Measurements from ENCODE around the gene HOXA6. TPM values are rescaled to one million over a fixed set of nuclear protein-coding genes. Genes with fewer than 3 reads are reported as not detected.

HOXA6 gene
- total and polyA plus RNA-seq, 4 donors, result 0.97 to 7.6 (median 6.3) TPM; not detected in 1

GRCh38 chr7:27174874-27175625, 27.5 kb upstream of the HOXA6 start:
- Histone ChIP-seq H3K27ac (ENCODE audit: low read depth in 1 of 2, low read length in 2 of 2) (no peak overlapping the region), H3K4me3 (ENCODE audit: low read length in 2 of 2) (no peak overlapping the region), H3K4me1 (ENCODE audit: control insufficient read depth in 1 of 2, insufficient read depth in 2 of 2, low read length in 2 of 2) (no peaks in the 10 kb centered on the region), H3K36me3 (ENCODE audit: control insufficient read depth in 1 of 2, insufficient read depth in 2 of 2, low read length in 1 of 2) (no peaks in the 10 kb centered on the region), H3K9me3 (ENCODE audit: control insufficient read depth, low read length) (no peaks in the 10 kb centered on the region), H3K27me3 (ENCODE audit: control insufficient read depth in 1 of 2, insufficient read depth in 2 of 2, low read length in 1 of 2) (peaks cover 0 to 1% of the 10 kb centered on the region in 2 donors)
- intact Hi-C loops (cut with DNase I), result no loop called here
- peak; percentile 14 to 46 for DNase-seq
- no peak for ATAC-seq (ENCODE audit: low FRiP score)
- WGBS, 2 donors, result 87 to 94% methylated on average over 12 of the region's 12 CpGs

- 12 to 13% methylated on average over 62 to 82 of the region's 82 CpGs for WGBS, 2 donors
- Histone ChIP-seq H3K27me3 (ENCODE audit: control insufficient read depth in 1 of 2, insufficient read depth in 2 of 2, low read length in 1 of 2) (peaks cover 0 to 1% of the 10 kb centered on the region in 2 donors), H3K27ac (ENCODE audit: low read depth in 1 of 2, low read length in 2 of 2) (no peak within 1 kb of the TSS), H3K4me1 (ENCODE audit: control insufficient read depth in 1 of 2, insufficient read depth in 2 of 2, low read length in 2 of 2) (no peaks in the 10 kb centered on the region), H3K36me3 (ENCODE audit: control insufficient read depth in 1 of 2, insufficient read depth in 2 of 2, low read length in 1 of 2) (no peaks in the 10 kb centered on the region), H3K4me3 (ENCODE audit: low read length in 2 of 2) (peak within 1 kb of the TSS; percentile 29 to 52), H3K9me3 (ENCODE audit: control insufficient read depth, low read length) (no peaks in the 10 kb centered on the region)
- ATAC-seq (ENCODE audit: low FRiP score) (no peak), DNase-seq (peak; percentile 55 to 79)
- intact Hi-C loops (cut with DNase I), result no loop called here
Measured at GRCh38 chr7:27173956-27174873, 26.6 kb upstream of the HOXA6 start, which contains the start of gene HOXA10. Gene HOXA10 (minus strand): TSS chr7:27174320. CDS start chr7:27174306, 14 bp downstream.

GRCh38 chr7:27173511-27173955, 26.0 kb upstream of the HOXA6 start:
- Histone ChIP-seq H3K36me3 (ENCODE audit: control insufficient read depth in 1 of 2, insufficient read depth in 2 of 2, low read length in 1 of 2) (no peaks in the 10 kb centered on the region), H3K4me1 (ENCODE audit: control insufficient read depth in 1 of 2, insufficient read depth in 2 of 2, low read length in 2 of 2) (no peaks in the 10 kb centered on the region), H3K4me3 (ENCODE audit: low read length in 2 of 2) (peak overlapping the region; percentile 29 to 52), H3K9me3 (ENCODE audit: control insufficient read depth, low read length) (no peaks in the 10 kb centered on the region), H3K27me3 (ENCODE audit: control insufficient read depth in 1 of 2, insufficient read depth in 2 of 2, low read length in 1 of 2) (peaks cover 0 to 1% of the 10 kb centered on the region in 2 donors), H3K27ac (ENCODE audit: low read depth in 1 of 2, low read length in 2 of 2) (no peak overlapping the region)
- ATAC-seq (ENCODE audit: low FRiP score) (peak; percentile 12), DNase-seq (peak; percentile 63 to 86)
- WGBS, 2 donors, result 0 to 1% methylated on average over 53 to 59 of the region's 59 CpGs
- intact Hi-C loops (cut with DNase I), result no loop called here

- intact Hi-C loops (cut with DNase I), result no loop called here
- peak overlapping the region; percentile 29 to 52 for H3K4me3 ChIP-seq (ENCODE audit: low read length in 2 of 2)
- peaks cover 0 to 1% of the 10 kb centered on the region in 2 donors for H3K27me3 ChIP-seq (ENCODE audit: control insufficient read depth in 1 of 2, insufficient read depth in 2 of 2, low read length in 1 of 2)
- DNase-seq (peak; percentile 53 to 92), ATAC-seq (ENCODE audit: low FRiP score) (peak; percentile 79)
- no peak overlapping the region for H3K27ac ChIP-seq (ENCODE audit: low read depth in 1 of 2, low read length in 2 of 2)
- WGBS, 2 donors, result 3 to 6% methylated on average over 58 of the region's 58 CpGs
- H3K9me3 ChIP-seq (ENCODE audit: control insufficient read depth, low read length), result no peaks in the 10 kb centered on the region
- no peaks in the 10 kb centered on the region for H3K36me3 ChIP-seq (ENCODE audit: control insufficient read depth in 1 of 2, insufficient read depth in 2 of 2, low read length in 1 of 2)
- no peaks in the 10 kb centered on the region for H3K4me1 ChIP-seq (ENCODE audit: control insufficient read depth in 1 of 2, insufficient read depth in 2 of 2, low read length in 2 of 2)
Measured at GRCh38 chr7:27172823-27173510, 25.4 kb upstream of the HOXA6 start.

GRCh38 chr7:27172315-27172774, 24.8 kb upstream of the HOXA6 start:
- Histone ChIP-seq H3K4me3 (ENCODE audit: low read length in 2 of 2) (no peak overlapping the region), H3K9me3 (ENCODE audit: control insufficient read depth, low read length) (no peaks in the 10 kb centered on the region), H3K27me3 (ENCODE audit: control insufficient read depth in 1 of 2, insufficient read depth in 2 of 2, low read length in 1 of 2) (peaks cover 0 to 1% of the 10 kb centered on the region in 2 donors), H3K36me3 (ENCODE audit: control insufficient read depth in 1 of 2, insufficient read depth in 2 of 2, low read length in 1 of 2) (no peaks in the 10 kb centered on the region), H3K4me1 (ENCODE audit: control insufficient read depth in 1 of 2, insufficient read depth in 2 of 2, low read length in 2 of 2) (no peaks in the 10 kb centered on the region), H3K27ac (ENCODE audit: low read depth in 1 of 2, low read length in 2 of 2) (no peak overlapping the region)
- DNase-seq (peak in 1 of 2 donors; percentile 72), ATAC-seq (ENCODE audit: low FRiP score) (no peak)
- intact Hi-C loops (cut with DNase I), result no loop called here
- 50 to 52% methylated on average over 10 of the region's 10 CpGs for WGBS, 2 donors

GRCh38 chr7:27171637-27172314, 24.2 kb upstream of the HOXA6 start:
- intact Hi-C loops (cut with DNase I), result no loop called here
- WGBS, 2 donors, result 40 to 49% methylated on average over 30 of the region's 30 CpGs
- no peak for ATAC-seq (ENCODE audit: low FRiP score)
- Histone ChIP-seq H3K4me3 (ENCODE audit: low read length in 2 of 2) (no peak overlapping the region), H3K27ac (ENCODE audit: low read depth in 1 of 2, low read length in 2 of 2) (no peak overlapping the region), H3K4me1 (ENCODE audit: control insufficient read depth in 1 of 2, insufficient read depth in 2 of 2, low read length in 2 of 2) (no peaks in the 10 kb centered on the region), H3K27me3 (ENCODE audit: control insufficient read depth in 1 of 2, insufficient read depth in 2 of 2, low read length in 1 of 2) (peaks cover 0 to 1% of the 10 kb centered on the region in 2 donors), H3K36me3 (ENCODE audit: control insufficient read depth in 1 of 2, insufficient read depth in 2 of 2, low read length in 1 of 2) (no peaks in the 10 kb centered on the region), H3K9me3 (ENCODE audit: control insufficient read depth, low read length) (no peaks in the 10 kb centered on the region)
- peak; percentile 30 to 73 for DNase-seq

- peak; percentile 20 to 76 for DNase-seq
- Histone ChIP-seq H3K4me1 (ENCODE audit: control insufficient read depth in 1 of 2, insufficient read depth in 2 of 2, low read length in 2 of 2) (no peaks in the 10 kb centered on the region), H3K9me3 (ENCODE audit: control insufficient read depth, low read length) (no peaks in the 10 kb centered on the region), H3K4me3 (ENCODE audit: low read length in 2 of 2) (no peak overlapping the region), H3K36me3 (ENCODE audit: control insufficient read depth in 1 of 2, insufficient read depth in 2 of 2, low read length in 1 of 2) (no peaks in the 10 kb centered on the region), H3K27me3 (ENCODE audit: control insufficient read depth in 1 of 2, insufficient read depth in 2 of 2, low read length in 1 of 2) (peaks cover 0 to 1% of the 10 kb centered on the region in 2 donors), H3K27ac (ENCODE audit: low read depth in 1 of 2, low read length in 2 of 2) (no peak overlapping the region)
- 49 to 56% methylated on average over 8 of the region's 8 CpGs for whole genome bisulfite sequencing, 2 donors
- intact Hi-C loops (cut with DNase I), result no loop called here
- no peak for ATAC-seq (ENCODE audit: low FRiP score)
Measured at GRCh38 chr7:27171325-27171636, 23.7 kb upstream of the HOXA6 start.

All from aorta (tissue), 5 donors.